ENCODE results near the gene GHRL.
"Not testable (repeated sequence)": the region's sequence is repeated elsewhere in the genome, so short reads cannot be mapped to it uniquely, and the experiment has no call there.

Gene GHRL

DNA sequence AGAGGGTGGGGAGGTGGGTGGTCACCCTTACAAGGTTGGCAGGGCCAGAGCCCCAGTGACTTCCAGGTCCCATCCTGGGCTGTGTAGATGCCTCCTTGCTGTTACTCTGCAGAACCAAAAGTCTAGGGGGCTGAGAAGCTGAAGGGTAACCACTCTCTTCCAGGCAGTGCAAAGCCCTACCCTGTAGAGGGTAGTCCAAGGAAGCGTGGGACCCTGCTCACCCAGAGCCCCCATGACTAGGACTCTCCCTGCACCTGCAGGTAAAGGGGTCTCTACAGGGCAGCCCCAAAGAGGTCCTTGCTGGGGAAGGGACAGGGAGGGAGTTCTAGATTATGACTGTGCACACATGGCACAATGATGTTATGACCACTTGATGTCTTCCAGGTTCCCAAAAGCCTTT, 14.2 kb downstream of the GHRL start:
- in situ Hi-C loops (cut with MboI; ENCODE audit: low sequenced_read_pairs): no loop called here

DNA sequence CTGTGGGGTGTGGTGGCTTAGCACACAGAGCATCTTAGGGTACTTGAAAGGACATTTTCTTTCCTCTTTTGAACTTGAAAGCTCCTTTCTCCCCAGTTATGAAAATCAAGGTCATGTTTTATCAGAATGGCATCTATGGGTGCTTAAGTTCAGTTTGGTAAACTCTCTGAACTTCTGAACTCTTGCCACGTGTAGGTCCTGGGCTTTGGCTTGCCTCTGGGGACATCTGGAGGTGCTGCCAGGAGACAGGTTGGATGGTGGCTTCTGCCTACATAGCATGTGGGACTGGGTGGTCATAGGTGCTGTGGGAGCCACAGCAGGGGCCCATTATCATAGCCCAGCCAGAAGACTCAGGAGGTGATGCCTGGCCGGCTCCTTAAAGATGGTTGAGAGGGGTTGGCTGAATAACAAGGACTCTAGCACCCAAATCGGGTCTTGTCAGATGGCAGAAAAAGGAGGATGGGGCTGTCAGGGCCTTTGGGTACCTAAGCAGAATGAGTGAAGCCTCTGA, 15.6 kb downstream of the GHRL start:
- in situ Hi-C loops (cut with MboI; ENCODE audit: low sequenced_read_pairs): no loop called here

DNA sequence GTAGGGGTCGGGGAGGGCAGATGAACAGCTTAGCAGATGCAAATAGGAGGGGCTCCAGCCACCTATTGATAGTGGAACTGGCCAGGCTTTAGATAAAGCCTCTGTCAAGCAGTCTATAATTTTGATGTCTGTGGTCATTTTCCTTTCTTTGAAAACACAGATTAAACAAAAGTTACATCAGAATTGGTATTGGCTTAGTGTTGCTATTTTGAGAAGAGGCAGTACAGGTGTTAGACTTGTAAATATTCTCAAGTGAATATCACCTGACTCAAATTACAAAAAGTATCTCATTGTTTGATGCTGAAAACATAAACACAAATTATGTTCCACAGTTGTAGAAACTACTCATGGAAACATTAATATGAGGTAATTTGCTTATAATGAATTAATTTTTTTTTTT, 18.1 kb downstream of the GHRL start:
- in situ Hi-C loops (cut with MboI; ENCODE audit: low sequenced_read_pairs): no loop called here

DNA sequence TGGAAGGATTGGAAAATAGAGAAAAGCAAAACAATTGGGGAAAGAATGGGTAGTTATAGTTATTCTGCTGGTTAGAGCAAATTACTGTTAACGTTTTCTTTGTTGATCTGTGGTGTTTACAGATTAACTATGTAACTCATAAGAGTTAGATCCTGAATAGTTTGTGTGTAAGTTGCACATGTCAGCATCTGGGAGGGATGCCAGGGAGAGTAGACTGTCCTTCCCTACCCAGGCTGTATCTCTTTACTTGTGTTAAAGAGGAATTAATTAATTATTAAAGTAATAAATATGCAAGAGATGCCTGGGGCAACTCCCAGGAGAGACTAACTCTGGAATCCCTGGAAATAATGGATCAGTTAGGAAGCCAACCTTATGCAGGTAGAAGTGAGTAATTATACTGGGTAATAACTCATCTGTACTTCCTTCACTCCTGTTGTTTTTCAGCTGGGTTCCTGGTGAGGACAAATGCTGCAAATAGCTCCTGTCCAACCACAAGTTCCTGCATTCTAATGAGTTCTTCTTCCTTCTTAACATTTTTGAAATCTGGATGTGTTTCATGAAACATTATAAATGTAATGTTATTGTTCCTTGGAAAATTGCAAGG, 18.9 kb downstream of the GHRL start:
- in situ Hi-C loops (cut with MboI; ENCODE audit: low sequenced_read_pairs): no loop called here

DNA sequence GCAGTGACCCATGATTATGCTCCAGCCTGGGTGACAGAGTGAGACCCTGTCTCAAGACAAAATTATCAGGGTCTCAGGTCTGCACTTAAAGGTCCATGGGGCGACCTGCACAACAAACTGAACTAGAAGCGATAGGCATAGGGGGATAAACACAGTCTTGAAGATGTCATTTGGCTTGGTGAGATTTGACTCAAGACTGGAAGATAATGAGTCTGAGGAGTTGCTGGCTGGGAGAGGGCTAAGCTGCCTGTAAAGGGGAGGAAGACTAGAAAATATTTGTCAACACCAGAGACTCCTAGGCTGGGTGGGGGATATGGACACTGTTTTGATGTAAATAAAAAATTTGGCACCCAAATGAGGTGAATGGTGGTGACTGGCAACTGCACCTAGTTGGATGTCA, 19.8 kb downstream of the GHRL start:
- in situ Hi-C loops (cut with MboI; ENCODE audit: low sequenced_read_pairs): no loop called here

DNA sequence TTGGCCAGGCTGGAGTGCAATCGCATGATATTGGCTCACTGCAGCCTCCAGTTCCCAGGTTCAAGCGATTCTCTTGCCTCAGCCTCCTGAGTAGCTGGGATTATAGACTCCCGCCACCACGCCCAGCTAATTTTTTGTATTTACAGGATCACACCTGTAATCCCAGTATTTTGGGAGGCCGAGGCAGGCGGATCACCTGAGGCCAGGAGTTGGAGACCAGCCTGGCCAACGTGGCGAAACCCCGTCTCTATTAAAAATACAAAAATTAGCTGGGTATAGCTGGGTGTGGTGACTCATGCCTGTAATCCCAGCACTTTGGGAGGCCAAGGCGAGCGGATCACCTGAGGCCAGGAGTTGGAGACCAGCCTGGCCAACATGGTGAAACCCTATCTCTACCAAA, 20.3 kb downstream of the GHRL start:
- in situ Hi-C loops (cut with MboI; ENCODE audit: low sequenced_read_pairs): not testable (repeated sequence)

DNA sequence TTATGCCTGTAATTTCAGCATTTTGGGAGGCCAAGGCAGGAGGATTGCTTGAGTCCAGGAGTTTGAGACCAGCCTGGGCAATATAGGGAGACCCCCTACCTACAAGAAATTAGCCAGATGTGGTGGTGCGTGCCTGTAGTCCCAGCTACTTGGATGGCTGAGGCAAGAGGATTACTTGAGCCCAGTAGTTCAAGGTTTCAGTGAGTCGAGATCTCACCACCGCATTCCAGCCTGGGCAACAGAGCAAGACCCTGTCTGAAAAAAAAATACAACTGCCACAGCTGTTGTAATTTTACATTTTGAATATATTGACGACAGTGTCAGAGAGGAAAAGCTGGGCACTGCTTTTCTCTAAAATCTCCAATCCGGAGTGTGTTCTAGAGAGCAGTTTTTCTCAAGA, 23.3 kb downstream of the GHRL start:
- in situ Hi-C loops (cut with MboI; ENCODE audit: low sequenced_read_pairs): no loop called here

DNA sequence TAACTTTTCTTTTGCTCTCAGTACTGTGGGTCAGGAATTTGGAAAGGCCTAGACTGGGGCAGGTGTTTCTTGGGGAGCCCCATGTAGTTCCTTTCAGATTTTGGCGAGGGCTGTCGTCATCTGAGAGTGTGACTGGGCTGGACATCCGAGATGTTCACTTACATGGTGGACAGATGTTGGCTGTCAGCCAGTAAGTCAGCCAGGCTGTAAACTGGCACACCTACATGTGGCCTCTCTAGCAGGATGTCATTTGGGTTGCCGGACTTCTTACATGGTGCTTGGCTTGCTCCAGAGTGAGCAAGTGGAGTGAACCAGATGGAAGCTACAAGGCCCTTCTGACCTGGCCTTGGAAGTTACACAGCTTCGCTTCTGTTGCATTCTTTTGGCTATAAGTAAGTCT, 23.8 kb downstream of the GHRL start:
- in situ Hi-C loops (cut with MboI; ENCODE audit: low sequenced_read_pairs): no loop called here

DNA sequence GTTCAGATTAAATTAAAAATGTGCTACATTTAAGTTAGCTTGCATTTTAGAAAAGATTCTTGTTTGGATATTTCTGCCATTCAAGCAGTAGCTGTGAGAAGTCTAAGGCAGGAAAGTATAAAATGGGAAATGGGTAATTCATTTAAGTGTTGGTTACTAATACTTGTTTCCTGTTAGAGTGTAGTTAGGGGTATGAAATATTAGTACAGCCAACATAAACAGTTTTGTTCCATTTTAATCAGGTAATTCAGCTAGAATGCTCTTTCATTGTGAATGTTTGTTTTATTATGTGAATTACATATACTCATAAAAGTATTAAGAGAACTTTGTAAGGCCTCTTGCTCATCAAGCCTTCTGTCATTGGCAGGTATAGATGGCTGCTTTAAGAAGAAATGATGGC, 24.6 kb downstream of the GHRL start:
- in situ Hi-C loops (cut with MboI; ENCODE audit: low sequenced_read_pairs): no loop called here

DNA sequence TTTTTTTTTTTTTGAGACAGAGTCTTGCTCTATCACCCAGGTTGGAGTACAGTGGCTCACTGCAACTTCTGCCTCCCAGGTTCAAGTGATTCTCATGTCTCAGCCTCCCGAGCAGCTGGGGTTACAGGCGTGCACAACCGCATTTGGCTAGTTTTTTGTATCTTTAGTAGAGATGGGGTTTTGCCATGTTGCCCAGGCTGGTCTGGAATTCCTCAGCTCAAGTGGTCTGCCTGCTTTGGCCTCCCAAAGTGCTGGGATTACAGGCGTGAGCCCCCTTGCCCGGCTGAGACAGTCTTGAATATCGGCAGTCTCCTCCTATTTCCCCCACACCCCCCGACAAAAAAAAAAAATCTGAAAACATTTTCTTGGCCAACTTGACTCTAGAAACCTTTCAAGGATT, 25.8 kb downstream of the GHRL start:
- in situ Hi-C loops (cut with MboI; ENCODE audit: low sequenced_read_pairs): not testable (repeated sequence)

DNA sequence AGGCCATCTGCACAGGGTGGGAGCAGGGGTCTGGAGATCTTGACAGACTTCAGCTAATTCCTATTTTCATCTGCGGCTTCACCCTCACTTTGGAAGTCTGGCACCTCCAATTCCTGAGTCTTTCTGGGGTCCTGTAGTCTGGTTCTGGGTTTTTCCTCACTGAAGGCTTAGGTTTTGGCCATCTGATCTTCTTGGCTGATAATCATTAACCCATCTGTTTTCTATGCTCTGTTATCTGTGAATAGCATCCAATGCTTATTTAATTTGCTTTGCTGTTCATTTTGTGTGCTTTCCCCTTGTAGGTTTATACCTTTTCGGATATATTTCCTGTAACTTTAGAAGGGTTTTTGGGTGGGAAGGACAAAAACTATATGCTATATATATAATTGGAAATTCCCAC, 26.9 kb downstream of the GHRL start:
- in situ Hi-C loops (cut with MboI; ENCODE audit: low sequenced_read_pairs): no loop called here

DNA sequence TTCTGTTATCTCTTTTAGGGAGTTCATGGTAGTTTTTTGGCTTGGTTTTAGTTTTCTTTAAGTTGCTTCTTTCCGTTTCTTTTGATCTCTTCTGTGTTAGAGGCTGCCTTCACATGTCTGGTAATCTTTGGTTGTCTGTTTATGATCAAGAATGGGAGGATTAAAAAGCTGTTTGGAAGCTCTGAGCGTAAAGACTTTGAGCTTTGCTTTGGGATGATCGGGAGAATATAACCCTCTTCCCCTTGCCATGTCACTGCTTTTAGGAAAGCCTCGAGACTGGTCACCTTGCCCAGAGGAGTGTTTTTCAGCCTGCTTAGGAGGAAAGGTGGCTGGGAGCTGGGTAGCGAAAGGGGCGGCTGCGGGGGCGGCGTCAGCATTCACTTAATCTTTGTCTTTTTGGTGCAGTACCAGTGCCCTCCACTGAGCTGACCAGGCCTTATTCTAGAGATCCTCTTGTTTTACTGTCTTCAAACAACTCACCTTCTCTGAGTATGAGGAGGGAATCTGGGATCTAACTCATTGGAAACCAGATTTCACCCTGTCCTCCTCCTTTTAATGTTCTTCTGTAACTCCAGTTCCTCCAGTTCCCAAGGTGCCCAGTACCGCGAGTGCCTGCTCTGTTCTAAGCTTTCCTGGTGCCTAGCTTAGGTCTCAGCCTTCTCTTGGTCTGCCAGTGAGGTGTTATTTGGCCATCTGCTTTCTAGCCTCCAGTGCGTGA, 28.9 kb downstream of the GHRL start:
- in situ Hi-C loops (cut with MboI; ENCODE audit: low sequenced_read_pairs): no loop called here

DNA sequence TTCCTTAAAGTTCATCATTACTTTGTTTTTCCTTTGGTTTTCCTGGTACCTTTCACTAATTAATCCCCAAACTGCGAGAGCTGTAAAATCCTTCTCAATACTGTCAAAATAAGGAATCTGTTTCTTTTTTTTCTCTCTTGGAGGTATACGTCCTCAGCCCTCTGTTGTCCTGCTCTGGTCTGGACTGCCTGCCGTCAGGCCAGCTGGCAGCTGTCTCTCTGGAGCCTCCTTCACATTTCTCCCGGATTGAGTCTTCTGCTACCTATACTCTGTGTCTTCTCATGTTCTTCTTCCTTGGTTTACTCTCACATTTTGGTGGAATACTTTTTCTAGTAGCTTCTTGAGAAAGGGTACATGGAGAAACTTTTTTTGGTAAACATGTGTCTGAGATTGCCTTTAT, 30.7 kb downstream of the GHRL start:
- in situ Hi-C loops (cut with MboI; ENCODE audit: low sequenced_read_pairs): no loop called here

DNA sequence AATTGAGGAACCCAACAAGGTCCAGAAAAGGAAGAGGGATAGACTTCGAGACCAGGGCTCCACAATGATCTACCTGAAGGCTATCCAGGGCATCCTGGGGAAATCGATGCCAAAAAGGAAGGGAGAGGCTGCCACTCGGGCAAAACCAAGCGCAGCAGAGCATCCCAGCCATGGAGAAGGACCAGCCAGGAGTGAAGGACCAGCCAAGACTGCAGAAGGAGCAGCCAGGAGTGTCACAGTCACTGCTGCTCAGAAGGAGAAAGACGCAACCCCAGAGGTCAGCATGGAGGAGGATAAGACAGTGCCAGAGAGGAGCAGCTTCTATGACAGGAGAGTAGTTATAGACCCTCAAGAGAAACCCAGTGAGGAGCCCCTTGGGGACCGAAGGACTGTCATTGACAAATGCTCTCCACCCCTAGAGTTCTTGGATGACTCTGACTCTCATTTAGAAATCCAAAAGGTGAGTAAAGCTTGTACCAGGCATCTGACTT, 32.5 kb downstream of the GHRL start:
- in situ Hi-C loops (cut with MboI; ENCODE audit: low sequenced_read_pairs): no loop called here

DNA sequence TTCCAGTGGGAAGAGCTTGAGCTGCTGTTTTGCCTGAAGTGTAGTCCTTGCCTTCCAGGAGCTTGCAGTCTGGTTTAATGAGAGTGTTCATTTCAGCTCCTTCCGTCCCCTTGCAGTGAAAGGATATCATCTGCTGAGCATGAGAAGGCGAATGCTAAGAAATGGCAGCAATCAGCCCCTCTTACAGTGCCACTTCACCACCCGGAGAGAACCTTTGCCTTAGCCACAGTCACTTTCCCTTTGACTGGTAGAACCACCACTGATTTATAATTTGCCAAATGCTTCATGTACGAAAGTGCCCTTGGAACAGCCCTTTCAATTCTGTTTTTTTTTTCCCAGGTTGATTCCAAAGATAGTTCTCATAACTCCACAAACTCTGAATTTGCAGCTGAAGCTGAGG, 32.9 kb downstream of the GHRL start:
- in situ Hi-C loops (cut with MboI; ENCODE audit: low sequenced_read_pairs): no loop called here

DNA sequence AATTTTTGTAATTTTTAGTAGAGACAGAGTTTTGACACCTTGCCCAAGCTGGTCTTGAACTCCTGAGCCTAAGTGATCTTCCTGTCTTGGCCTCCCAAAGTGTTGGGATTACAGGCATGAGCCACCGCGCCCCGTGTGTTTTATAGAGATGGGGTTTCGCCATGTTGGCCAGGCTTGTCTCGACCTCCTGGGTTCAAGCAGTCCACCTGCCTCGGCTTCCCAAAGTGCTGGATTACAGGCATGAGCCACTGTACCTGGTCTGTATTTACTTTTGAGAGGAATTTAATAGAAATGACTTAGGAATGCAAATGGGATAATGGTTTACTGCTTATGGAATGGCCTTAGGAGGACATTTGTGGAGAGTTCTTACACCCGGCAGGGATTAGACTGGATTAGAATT, 33.7 kb downstream of the GHRL start:
- in situ Hi-C loops (cut with MboI; ENCODE audit: low sequenced_read_pairs): no loop called here

DNA sequence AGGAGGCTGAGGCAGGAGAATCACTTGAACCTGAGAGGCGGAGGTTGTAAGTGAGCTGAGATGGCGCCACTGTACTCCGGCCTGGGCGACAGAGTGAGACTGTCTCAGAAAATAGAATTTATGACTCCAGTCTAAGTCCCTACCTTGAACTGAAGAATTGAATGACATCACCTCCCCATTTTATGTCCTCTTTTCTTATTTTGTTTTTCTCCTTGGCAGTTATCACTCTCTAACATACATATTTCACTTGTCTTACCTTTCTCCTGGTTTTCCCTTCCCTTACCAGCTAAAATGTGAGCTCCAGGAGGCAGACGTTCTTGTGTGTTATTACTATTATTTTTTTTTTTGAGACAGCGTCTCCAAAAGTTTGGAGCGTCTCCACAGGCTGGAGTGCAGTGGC, 36.9 kb downstream of the GHRL start:
- in situ Hi-C loops (cut with MboI; ENCODE audit: low sequenced_read_pairs): no loop called here

DNA sequence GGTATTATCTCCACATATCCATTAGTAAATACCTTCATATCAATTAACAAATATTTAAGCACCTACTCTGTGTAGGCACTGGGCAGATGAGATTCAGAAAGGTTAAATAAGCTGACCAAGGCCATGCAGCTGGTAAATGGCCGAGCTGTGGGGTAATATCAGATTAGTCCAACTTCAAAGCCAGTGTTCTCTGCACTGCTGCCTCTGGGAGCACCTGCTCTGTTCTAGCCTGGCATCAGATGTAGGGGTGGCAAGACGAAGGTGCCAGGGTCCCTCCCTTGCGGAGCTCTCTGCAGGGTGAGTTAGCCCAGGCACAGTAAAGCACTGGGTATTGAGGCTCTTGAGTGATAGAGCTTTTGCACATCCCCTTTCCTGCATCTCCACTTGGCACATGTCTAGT, 39.0 kb downstream of the GHRL start:
- in situ Hi-C loops (cut with MboI; ENCODE audit: low sequenced_read_pairs): no loop called here

DNA sequence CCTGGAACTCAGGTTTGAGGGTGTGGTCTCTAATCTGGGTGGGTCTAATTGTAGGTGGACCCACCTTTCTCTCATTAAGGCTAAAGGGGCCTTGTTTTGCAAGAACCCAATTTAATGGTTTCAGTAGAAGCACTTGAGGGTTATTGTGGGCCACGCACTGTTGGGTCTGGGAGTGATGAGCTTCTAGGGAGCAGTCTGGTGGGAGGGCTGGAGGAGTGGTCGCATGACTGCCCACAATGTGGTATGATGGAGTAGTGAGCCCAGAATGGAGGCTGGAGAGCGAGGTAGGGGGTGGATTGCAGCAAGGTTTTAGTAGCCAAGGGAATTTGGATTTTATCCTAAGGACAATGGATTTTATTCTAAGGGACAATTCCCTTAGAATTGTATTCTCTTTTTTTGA, 41.7 kb downstream of the GHRL start:
- in situ Hi-C loops (cut with MboI; ENCODE audit: low sequenced_read_pairs): no loop called here

DNA sequence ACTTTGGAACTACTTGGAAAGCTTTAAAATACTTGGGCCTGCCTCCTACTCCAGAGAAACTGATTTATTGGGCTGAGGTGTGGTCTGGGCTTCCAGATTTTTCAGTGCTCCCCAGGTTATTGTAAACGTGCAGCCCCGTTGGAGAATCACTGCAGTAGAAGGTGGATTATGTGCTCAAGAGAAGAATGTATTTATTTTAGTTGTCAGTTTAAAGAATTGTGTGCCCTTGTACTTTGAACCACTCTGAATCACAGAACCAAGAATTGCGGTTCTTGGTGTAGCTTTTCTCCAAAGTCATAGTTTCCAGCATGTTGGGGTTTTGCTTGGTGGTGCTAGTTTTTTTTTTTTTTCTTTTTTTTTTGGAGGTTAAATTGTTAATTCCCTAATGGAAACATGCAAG, 42.9 kb downstream of the GHRL start:
- in situ Hi-C loops (cut with MboI; ENCODE audit: low sequenced_read_pairs): no loop called here

DNA sequence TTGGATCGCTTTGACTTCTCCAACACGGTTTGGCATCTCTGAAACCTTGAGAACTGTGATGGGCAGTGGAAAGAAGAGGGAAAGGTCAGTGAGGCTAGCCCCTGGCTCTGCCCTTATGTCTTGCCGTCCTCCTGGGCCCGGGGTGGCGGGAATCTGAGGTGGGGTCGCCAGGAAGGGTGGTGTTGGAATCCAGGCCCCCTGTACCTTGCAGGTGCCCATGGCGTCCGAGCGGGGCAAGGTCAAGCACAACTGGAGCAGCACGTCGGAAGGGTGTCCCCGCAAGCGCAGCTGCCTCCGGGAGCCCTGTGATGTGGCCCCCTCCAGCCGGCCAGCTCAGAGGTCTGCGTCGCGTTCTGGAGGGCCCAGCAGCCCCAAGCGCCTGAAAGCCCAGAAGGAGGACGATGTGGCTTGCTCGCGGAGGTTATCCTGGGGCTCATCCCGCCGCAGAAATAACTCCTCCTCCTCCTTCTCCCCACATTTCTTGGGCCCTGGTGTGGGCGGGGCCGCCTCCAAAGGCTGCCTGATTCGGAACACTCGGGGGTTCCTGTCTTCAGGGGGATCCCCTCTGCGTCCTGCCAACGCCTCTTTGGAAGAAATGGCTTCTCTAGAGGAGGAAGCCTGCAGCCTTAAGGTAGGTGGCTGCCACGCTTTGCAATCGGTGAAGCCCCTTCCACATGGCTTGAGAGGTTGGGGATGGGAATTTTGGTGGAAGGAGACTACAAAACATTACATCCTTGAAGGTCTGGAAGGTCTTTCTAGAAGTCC, 43.6 kb downstream of the GHRL start:
- in situ Hi-C loops (cut with MboI; ENCODE audit: low sequenced_read_pairs): no loop called here
